Astrocyte of the spinal cord (primary cell): ENCODE measurements around the gene KLF11.
A peak's percentile ranks its signal among the peaks of the same experiment; 100 is the strongest.

Experiments used
- DNase-seq: peaks from one replicate; pipeline ENCODE4 v3.0.0; 2011; ENCODE audit warnings: low read depth, low spot score
- H3K4me3 ChIP-seq: 2 replicates; pipeline ENCODE4 v1.5.1; 2011; ENCODE audit warnings: low read depth, mild to moderate bottlenecking, low read length, moderate library complexity
- in situ Hi-C: cut with HindIII; loops from 2 replicates; pipeline ENCODE4 v1.10.0; 2017; ENCODE audit warnings: low sequenced_read_pairs
- TF ChIP-seq, protein P1 (sequence below): IDR thresholded peaks from 2 replicates; pipeline ENCODE4 v1.5.1; 2012; ENCODE audit warnings: low read depth, mild to moderate bottlenecking, low read length, inconsistent platforms

The KLF11 gene

DNA sequence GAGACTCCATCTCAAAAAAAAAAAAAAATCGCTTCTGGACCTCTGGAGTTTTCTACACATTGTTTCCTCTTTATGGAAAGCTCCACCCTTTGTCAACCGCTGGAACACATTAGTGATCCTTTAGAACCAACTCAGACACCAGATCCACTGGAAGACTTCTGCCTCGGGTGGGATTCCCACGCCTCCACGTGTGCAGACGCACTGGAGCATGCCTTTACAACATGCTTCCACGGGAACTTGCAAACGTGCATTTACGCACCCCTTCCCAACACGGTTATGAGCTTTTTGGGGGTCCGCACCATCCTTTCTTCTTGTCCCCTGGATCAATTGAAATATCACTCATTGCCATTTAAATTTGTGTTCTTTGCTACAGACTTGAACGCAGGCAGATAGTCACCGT is 31.8 kb downstream of the KLF11 start:
- in situ Hi-C loops: no loop called here
- TF ChIP-seq, protein P1, sequence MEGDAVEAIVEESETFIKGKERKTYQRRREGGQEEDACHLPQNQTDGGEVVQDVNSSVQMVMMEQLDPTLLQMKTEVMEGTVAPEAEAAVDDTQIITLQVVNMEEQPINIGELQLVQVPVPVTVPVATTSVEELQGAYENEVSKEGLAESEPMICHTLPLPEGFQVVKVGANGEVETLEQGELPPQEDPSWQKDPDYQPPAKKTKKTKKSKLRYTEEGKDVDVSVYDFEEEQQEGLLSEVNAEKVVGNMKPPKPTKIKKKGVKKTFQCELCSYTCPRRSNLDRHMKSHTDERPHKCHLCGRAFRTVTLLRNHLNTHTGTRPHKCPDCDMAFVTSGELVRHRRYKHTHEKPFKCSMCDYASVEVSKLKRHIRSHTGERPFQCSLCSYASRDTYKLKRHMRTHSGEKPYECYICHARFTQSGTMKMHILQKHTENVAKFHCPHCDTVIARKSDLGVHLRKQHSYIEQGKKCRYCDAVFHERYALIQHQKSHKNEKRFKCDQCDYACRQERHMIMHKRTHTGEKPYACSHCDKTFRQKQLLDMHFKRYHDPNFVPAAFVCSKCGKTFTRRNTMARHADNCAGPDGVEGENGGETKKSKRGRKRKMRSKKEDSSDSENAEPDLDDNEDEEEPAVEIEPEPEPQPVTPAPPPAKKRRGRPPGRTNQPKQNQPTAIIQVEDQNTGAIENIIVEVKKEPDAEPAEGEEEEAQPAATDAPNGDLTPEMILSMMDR: no peak
- H3K4me3 ChIP-seq: no peak overlapping the region
- DNase-seq: no peak

DNA sequence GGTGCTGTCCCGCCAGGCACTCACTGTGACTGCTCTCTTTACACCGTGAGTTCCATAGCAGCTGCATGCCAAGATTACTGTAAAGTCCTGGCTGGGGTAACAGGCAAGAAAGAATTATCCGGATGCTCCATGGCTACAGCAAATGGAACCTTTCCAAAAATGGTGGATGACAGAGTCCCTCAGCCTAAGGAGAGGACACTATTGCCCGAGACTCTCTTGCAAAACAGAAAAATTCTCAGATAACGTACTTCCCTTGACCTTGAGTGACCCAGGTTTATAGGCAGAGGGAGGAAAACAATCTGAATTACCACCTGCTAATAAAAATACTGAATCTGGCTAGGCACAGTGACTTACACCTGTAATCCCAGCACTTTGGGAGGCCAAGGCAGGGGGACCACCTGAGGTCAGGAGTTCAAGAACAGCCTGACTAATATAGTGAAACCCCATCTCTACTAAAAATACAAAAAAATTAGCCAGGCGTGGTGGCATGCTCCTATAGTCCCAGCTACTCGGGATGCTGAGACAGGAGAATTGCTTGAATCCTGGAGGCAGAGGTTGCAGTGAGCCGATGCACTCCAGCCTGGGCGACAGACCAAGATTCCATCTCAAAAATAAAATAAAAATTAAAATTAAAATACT is 32.3 kb downstream of the KLF11 start:
- H3K4me3 ChIP-seq: no peak overlapping the region
- in situ Hi-C loops: no loop called here
- no peak for DNase-seq
- TF ChIP-seq, protein P1: no peak

DNA sequence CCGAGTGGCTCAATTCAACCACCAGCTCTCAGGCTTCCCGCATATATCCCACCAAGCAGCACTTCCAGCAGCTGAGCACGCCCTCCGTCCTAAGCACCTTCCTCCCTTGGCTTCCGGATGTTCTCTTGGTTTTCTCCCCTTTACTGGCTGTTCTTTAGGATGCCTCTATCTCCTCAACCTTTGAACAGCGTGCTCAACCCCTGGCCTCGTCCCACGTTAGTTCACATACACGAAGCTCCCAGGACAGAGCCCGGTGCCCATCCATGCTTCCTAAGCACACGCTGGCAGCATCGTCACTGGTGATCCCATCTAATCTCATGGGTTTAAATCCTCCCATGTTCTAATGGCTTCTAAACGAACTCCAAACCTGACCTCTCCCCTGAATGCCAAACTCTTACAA is 33.2 kb downstream of the KLF11 start:
- in situ Hi-C loops: no loop called here
- H3K4me3 ChIP-seq: no peak overlapping the region
- TF ChIP-seq, protein P1: no peak
- DNase-seq: no peak

DNA sequence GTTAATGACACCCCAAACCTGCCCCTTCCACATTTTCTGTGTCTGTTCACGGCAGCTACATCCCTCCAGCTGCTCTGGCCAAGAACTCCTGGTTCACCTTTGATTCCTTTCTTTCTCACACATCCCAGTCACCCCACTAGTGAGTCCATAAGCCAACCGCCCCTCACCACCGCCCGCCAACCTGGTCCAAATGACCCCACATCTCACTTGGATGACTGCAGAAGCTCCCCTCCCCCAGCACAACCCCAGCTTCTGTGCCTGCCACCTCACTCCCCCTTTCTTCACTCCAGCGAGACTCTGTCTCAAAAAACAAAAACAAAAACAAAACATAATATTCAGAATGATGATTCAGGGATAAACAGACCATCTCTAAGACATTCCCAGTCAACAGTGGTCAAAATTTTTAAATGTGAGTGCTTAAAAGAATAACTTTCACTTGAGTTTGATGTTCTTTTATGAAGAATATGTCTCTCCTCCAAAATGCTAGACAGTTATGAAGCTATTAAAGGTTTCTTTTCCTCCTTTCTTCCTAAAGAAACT is 33.7 kb downstream of the KLF11 start:
- TF ChIP-seq, protein P1: no peak
- H3K4me3 ChIP-seq: no peak overlapping the region
- in situ Hi-C loops: no loop called here
- no peak for DNase-seq

DNA sequence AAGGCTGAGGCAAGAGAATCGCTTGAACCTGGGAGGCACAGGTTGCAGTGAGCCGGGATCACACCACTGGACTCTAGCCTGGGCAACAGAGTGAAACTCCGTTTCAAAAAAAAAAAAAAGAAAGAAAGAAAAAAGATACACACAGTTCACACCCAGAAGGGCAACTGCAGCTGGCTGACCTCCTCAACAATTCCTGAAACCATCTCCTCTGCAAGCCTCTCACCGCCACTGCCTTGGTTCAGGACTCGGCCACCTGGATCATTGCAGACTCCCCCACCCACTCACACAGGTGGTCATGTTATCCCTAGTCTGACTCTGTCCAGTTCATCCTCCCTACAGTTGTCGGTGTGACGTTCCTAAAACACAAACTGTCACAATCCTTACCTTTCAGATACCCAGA is 34.7 kb downstream of the KLF11 start:
- H3K4me3 ChIP-seq: no peak overlapping the region
- in situ Hi-C loops: no loop called here
- TF ChIP-seq, protein P1: no peak
- DNase-seq: no peak

DNA sequence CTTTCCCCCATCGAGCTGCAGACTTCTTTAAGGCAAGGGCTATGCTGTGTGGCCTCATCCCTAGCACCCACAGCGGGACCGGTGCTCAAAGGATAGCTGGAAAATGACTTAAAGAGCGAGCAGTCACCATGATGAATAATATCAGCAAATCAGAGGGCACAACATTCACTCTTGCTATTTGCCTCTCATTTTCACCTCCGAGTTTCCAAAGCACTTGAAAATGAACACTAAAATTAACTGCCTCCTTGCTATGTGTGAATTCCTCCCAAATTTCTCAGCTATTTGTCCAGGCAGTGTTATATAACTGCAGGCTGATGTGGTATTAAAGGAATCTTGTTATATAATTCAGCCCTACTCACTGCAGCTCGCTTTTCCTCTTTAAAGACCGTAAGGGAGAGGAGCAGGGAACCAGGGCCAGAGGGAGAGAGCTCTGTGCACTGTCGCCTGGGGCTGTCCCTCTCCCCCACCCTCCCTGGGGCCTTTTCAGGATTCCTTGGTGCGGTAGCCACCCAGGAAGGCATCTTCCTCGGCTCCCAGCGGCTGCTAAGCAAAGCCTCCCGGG is 35.4 kb downstream of the KLF11 start:
- DNase-seq: no peak
- in situ Hi-C loops: no loop called here
- TF ChIP-seq, protein P1: no peak
- peak overlapping the region; percentile 35 for H3K4me3 ChIP-seq
